Ishikawa (cell line): ENCODE measurements around the gene CALN1.

Experiments
- CEBPB ChIP-seq: IDR thresholded peaks from 2 replicates; pipeline ENCODE4 v1.6.1; 2012
- CREB1 ChIP-seq: IDR thresholded peaks from 2 replicates; pipeline ENCODE4 v1.6.1; 2012; ENCODE audit warnings: low read depth
- EGR1 ChIP-seq: IDR thresholded peaks from 2 replicates; pipeline ENCODE4 v1.6.1; 2012
- EP300 ChIP-seq: IDR thresholded peaks from 2 replicates; pipeline ENCODE4 v1.6.1; 2012; ENCODE audit warnings: borderline replicate concordance
- FOXM1 ChIP-seq: IDR thresholded peaks from 2 replicates; pipeline ENCODE4 v1.6.1; 2012; ENCODE audit warnings: low read depth, borderline replicate concordance
- MAX ChIP-seq: IDR thresholded peaks from 2 replicates; pipeline ENCODE4 v1.6.1; 2012
- NFIC ChIP-seq: IDR thresholded peaks from 2 replicates; pipeline ENCODE4 v1.6.1; 2012
- RAD21 ChIP-seq: IDR thresholded peaks from 2 replicates; pipeline ENCODE4 v1.6.1; 2012; ENCODE audit warnings: low read depth
- REST ChIP-seq: IDR thresholded peaks from 2 replicates; pipeline ENCODE4 v1.6.1; 2012; ENCODE audit warnings: low read depth, mild to moderate bottlenecking
- TAF1 ChIP-seq: IDR thresholded peaks from 2 replicates; pipeline ENCODE4 v1.6.1; 2012; ENCODE audit warnings: low read depth, mild to moderate bottlenecking
- TCF12 ChIP-seq: IDR thresholded peaks from 2 replicates; pipeline ENCODE4 v1.6.1; 2012; ENCODE audit warnings: low read depth
- TEAD4 ChIP-seq: IDR thresholded peaks from 2 replicates; pipeline ENCODE4 v1.6.1; 2012
- USF1 ChIP-seq: IDR thresholded peaks from 2 replicates; pipeline ENCODE4 v1.6.1; 2012
- YY1 ChIP-seq: IDR thresholded peaks from 2 replicates; pipeline ENCODE4 v1.6.1; 2012; ENCODE audit warnings: low read depth
- ZBTB7A ChIP-seq: IDR thresholded peaks from 2 replicates; pipeline ENCODE4 v1.6.1; 2012; ENCODE audit warnings: low read depth

The CALN1 gene

GRCh38 chr7:72030994-72031667, 381.0 kb downstream of the CALN1 start:
- TF ChIP-seq TAF1 (no peak), RAD21 (no peak), USF1 (no peak), EP300 (no peak), MAX (no peak), FOXM1 (no peak), TCF12 (no peak), TEAD4 (no peak), ZBTB7A (no peak), CREB1 (no peak), NFIC (no peak), YY1 (no peak), REST (no peak), CEBPB (no peak), EGR1 (no peak)

- TF ChIP-seq REST, result no peak
These were observed 383.9 kb downstream of the CALN1 start for GRCh38 chr7:72028267-72028666.

- TF ChIP-seq CEBPB (no peak), TCF12 (no peak), NFIC (no peak), EP300 (no peak), MAX (no peak), USF1 (no peak), REST (no peak), RAD21 (no peak)
These were observed 386.7 kb downstream of the CALN1 start for GRCh38 chr7:72025381-72025960.

- TF ChIP-seq CREB1, result no peak
- no peak for TF ChIP-seq TCF12
- TF ChIP-seq USF1, result no peak
- TF ChIP-seq REST, result no peak
- no peak for TF ChIP-seq FOXM1
- no peak for TF ChIP-seq YY1
These were observed 388.2 kb downstream of the CALN1 start for GRCh38 chr7:72023926-72024325.
